ENCODE results near the gene PRSS27. TPM values are rescaled to one million over a fixed set of nuclear protein-coding genes. Genes with fewer than 3 reads are reported as not detected.
A peak's percentile ranks its signal among the peaks of the same experiment; 100 is the strongest.

The PRSS27 gene
- polyA plus RNA-seq, 3 donors: 1.5 to 2.0 (median 1.8) TPM

GRCh38 chr16:2664574-2664982, 55.4 kb downstream of the PRSS27 start:
- DNase-seq (ENCODE audit: extremely low read depth in 1 of 11, low read depth in 9 of 11, low spot score in 4 of 11): no peak

GRCh38 chr16:2663553-2664546, 56.2 kb downstream of the PRSS27 start:
- DNase-seq (ENCODE audit: extremely low read depth in 1 of 11, low read depth in 9 of 11, low spot score in 4 of 11): peak in 3 of 11 donors; percentile 50 to 67 (median 63)

Other genes starting within 250 kb of the PRSS27 start
- 1 to 10 TPM; 1.8 to 4.4 (median 3.5) TPM for gene NTN3, start 248.9 kb downstream of the PRSS27 start, polyA plus RNA-seq (ENCODE audit: insufficient read length in 3 of 3)
- 10 to 100 TPM; 15.2 to 19.6 (median 19.0) TPM for gene TBC1D24, start 245.1 kb downstream of the PRSS27 start, polyA plus RNA-seq (ENCODE audit: insufficient read length in 3 of 3)
- gene ATP6V0C, start 206.3 kb downstream of the PRSS27 start, polyA plus RNA-seq (ENCODE audit: insufficient read length in 3 of 3): 100 to 1,000 TPM; 158 to 278 (median 243) TPM
- 10 to 100 TPM; 22.4 to 41.6 (median 33.2) TPM for gene AMDHD2, start 199.9 kb downstream of the PRSS27 start, polyA plus RNA-seq (ENCODE audit: insufficient read length in 3 of 3)
- 1 to 10 TPM; 1.8 to 4.9 (median 4.1) TPM for gene CEMP1, start 188.8 kb downstream of the PRSS27 start, polyA plus RNA-seq (ENCODE audit: insufficient read length in 3 of 3)
- gene PDPK1, start 182.2 kb downstream of the PRSS27 start, polyA plus RNA-seq (ENCODE audit: insufficient read length in 3 of 3): 10 to 100 TPM; 48.9 to 60.3 (median 53.9) TPM
- gene KCTD5, start 37.7 kb downstream of the PRSS27 start, polyA plus RNA-seq (ENCODE audit: insufficient read length in 3 of 3): 10 to 100 TPM; 21.2 to 26.0 (median 22.6) TPM
- 100 to 1,000 TPM; 619 to 902 (median 689) TPM for gene SRRM2, start 32.4 kb upstream of the PRSS27 start, polyA plus RNA-seq (ENCODE audit: insufficient read length in 3 of 3)
- 100 to 1,000 TPM; 193 to 255 (median 237) TPM for gene ELOB, start 57.1 kb upstream of the PRSS27 start, polyA plus RNA-seq (ENCODE audit: insufficient read length in 3 of 3)
- under 1 TPM in 2 of 3 donors, not detected in 1; 0.22 to 0.24 TPM for gene PRSS33, start 67.3 kb upstream of the PRSS27 start, polyA plus RNA-seq (ENCODE audit: insufficient read length in 3 of 3)
- gene PRSS41, start 78.2 kb upstream of the PRSS27 start, polyA plus RNA-seq (ENCODE audit: insufficient read length in 3 of 3): not detected
- gene PRSS21, start 97.0 kb upstream of the PRSS27 start, polyA plus RNA-seq (ENCODE audit: insufficient read length in 3 of 3): under 1 TPM in 2 of 3 donors, not detected in 1; 0.30 to 0.49 TPM
- gene ZG16B, start 110.1 kb upstream of the PRSS27 start, polyA plus RNA-seq (ENCODE audit: insufficient read length in 3 of 3): under 1 TPM in 1 of 3 donors, not detected in 2; 0.70 TPM
- 10 to 100 TPM in 1 of 3 donors, 1 to 10 TPM in 2; 2.8 to 12.2 (median 7.7) TPM for gene PRSS22, start 137.9 kb upstream of the PRSS27 start, polyA plus RNA-seq (ENCODE audit: insufficient read length in 3 of 3)
- gene FLYWCH2, start 163.0 kb upstream of the PRSS27 start, polyA plus RNA-seq (ENCODE audit: insufficient read length in 3 of 3): 10 to 100 TPM; 15.5 to 30.4 (median 30.0) TPM
- gene FLYWCH1, start 191.7 kb upstream of the PRSS27 start, polyA plus RNA-seq (ENCODE audit: insufficient read length in 3 of 3): 10 to 100 TPM; 17.8 to 45.4 (median 31.1) TPM
- gene KREMEN2, start 244.1 kb upstream of the PRSS27 start, polyA plus RNA-seq (ENCODE audit: insufficient read length in 3 of 3): 1 to 10 TPM; 1.3 to 2.6 (median 2.0) TPM
- gene PAQR4, start 249.1 kb upstream of the PRSS27 start, polyA plus RNA-seq (ENCODE audit: insufficient read length in 3 of 3): 10 to 100 TPM in 1 of 3 donors, 1 to 10 TPM in 2; 8.1 to 12.5 (median 8.3) TPM